Ovary (tissue), 9 donors: ENCODE data around the gene CGB3. TPM values are rescaled to one million over a fixed set of nuclear protein-coding genes. Genes with fewer than 3 reads are reported as not detected.

Experiments used
- DNase-seq, 5 donors: peaks; one replicate each; pipeline ENCODE4 v3.0.0-alpha.2; 2019 to 2020
- H3K27ac ChIP-seq, 2 donors: fragments of 200-600 bp; one replicate each; pipeline versions ENCODE4 v1.5.1 to v1.8.0; 2019 to 2022
- H3K27me3 ChIP-seq: fragments of 200-600 bp; one replicate; pipeline ENCODE4 v1.8.0; 2022
- H3K36me3 ChIP-seq: fragments of 200-600 bp; sonication (generic); one replicate; pipeline ENCODE4 v1.5.1; 2019
- H3K4me1 ChIP-seq: one replicate; pipeline ENCODE4 v1.8.1; 2013; ENCODE audit warnings: mild to moderate bottlenecking, moderate library complexity; ENCODE audit not compliant: insufficient read depth
- H3K4me3 ChIP-seq: fragments of 200-600 bp; sonication (generic); one replicate; pipeline ENCODE4 v1.5.1; 2017
- H3K9me3 ChIP-seq, 2 donors: fragments of 200-600 bp in 1 of 2; sonication (generic) in 1 of 2; one replicate each; pipeline versions ENCODE4 v1.5.1 to v1.8.1; 2013 to 2019; ENCODE audit warnings: mild to moderate bottlenecking in 1 of 2, moderate library complexity in 1 of 2
- CTCF ChIP-seq, 3 donors: fragments of 450-650 bp in 2 of 3; fragments of 200-600 bp in 1 of 3; IDR thresholded peaks; one replicate each; pipeline versions ENCODE4 v1.5.1 to v1.8.0; 2016 to 2022; ENCODE audit warnings: antibody characterized with exemption in 3 of 3, mild to moderate bottlenecking in 1 of 3
- EP300 ChIP-seq: sonication (generic); formaldehyde crosslinking; IDR thresholded peaks from one replicate; pipeline ENCODE4 v1.6.1; 2017; ENCODE audit warnings: antibody characterized with exemption
- POLR2A ChIP-seq: fragments of 450-650 bp; IDR thresholded peaks from one replicate; pipeline ENCODE4 v1.6.1; 2017; ENCODE audit warnings: antibody characterized with exemption, mild to moderate bottlenecking, moderate library complexity
- WGBS, 3 donors: extraction: QIAGEN DNeasy Blood & Tissue Kit in 1 of 3; methylation state at CpG; one replicate each; pipeline versions ENCODE4 v1.1.5 to v1.1.7; 2013 to 2017; 5-methylcytosine and 5-hydroxymethylcytosine counted together
- intact Hi-C, 4 donors: fragments of 100-400 bp; cut with DNase I; formaldehyde crosslinking; loops; one replicate each; pipeline versions ENCODE4 v1.11.0 to v1.15.1; 2022 to 2023
- microRNA-seq, 3 donors: library from miRNA; unstranded; fragments of <30 nt; microRNA quantifications; one replicate each; pipeline versions ENCODE4 to v1.2.0, GENCODE V29; 2019 to 2020
- polyA plus RNA-seq, 2 donors: library from polyadenylated mRNA; stranded (reverse); fragments of 200-250 nt in 1 of 2; fragments of 350-450 nt in 1 of 2; fragmentation: Illumina TruSeq in 1 of 2; extraction: RNeasy Lipid Tissue Mini Kit (QIAGEN cat#74804) in 1 of 2; gene quantifications; one replicate each; pipeline ENCODE4 v1.2.3, GENCODE V29; 2013 to 2014
- small RNA-seq: library from RNA; depleted of rRNA; stranded (forward); fragments of <200 nt; gene quantifications from one replicate; pipeline ENCODE3, GENCODE V24; 2016
- total RNA-seq, 7 donors: library from RNA; depleted of rRNA in 2 of 7; stranded (reverse); fragments of >200 nt in 2 of 7; fragmentation: NEBNext Ultra II Directional in 3 of 7; extraction: Animal tissue kit (Norgen Biotek cat#: 25700) in 3 of 7; gene quantifications; one replicate each; pipeline versions ENCODE4 v1.1.0 to v1.2.4, GENCODE V29; 2016 to 2023
- donor health status: DM: no; HTN: no; CAD: no; lungs with moderate emphysema.
- donor health status: DM: no; HTN: no; CAD: no.
- donor health status: Bipolar disorder and iron deficiency.
- donor health status: DM: yes; HTN: yes; CAD: no.
- donor health status: DM: no; HTN: no; CAD: no.
- donor health status: DM: yes; HTN: yes; CAD: no.

Gene CGB3
- total and polyA plus RNA-seq, 9 donors = not detected

- intact Hi-C loops = loop anchor here in 1 of 4 donors (5.0 kb wide), 1 partner anchor 180 kb away; no protein-coding TSS in a partner anchor
- H3K36me3 ChIP-seq = no peaks in the 10 kb centered on the region
- DNase-seq = no peak
- H3K27me3 ChIP-seq = no peaks in the 10 kb centered on the region
- H3K9me3 ChIP-seq = no peaks in the 10 kb centered on the region
- H3K27ac ChIP-seq = no peak overlapping the region
- 75 to 92% (median 87%) methylated on average over 2 of the region's 2 CpGs for WGBS, 3 donors
- H3K4me3 ChIP-seq = no peak overlapping the region
- TF ChIP-seq POLR2A (no peak), CTCF (IDR thresholded peaks at IDR 0.05) (no peak), EP300 (no peak)
- no peaks in the 10 kb centered on the region for H3K4me1 ChIP-seq
Measured at GRCh38 chr19:48977061-48977460, 47.1 kb downstream of the CGB3 start.

- Histone ChIP-seq H3K4me3 (no peak overlapping the region), H3K27ac (no peak overlapping the region), H3K4me1 (no peaks in the 10 kb centered on the region), H3K27me3 (no peaks in the 10 kb centered on the region), H3K36me3 (no peaks in the 10 kb centered on the region), H3K9me3 (no peaks in the 10 kb centered on the region)
- TF ChIP-seq CTCF (IDR thresholded peaks at IDR 0.05) = no peak
- no peak for TF ChIP-seq POLR2A
- TF ChIP-seq EP300 = no peak
- intact Hi-C loops = loop anchor here in 1 of 4 donors (5.0 kb wide), 1 partner anchor 179 kb away; no protein-coding TSS in a partner anchor
- no peak for DNase-seq
- 84 to 87% (median 85%) methylated on average over 13 of the region's 13 CpGs for WGBS, 3 donors
Measured at GRCh38 chr19:48975947-48976847, 47.9 kb downstream of the CGB3 start.

Small RNAs within 50 kb of the gene (microRNA-seq; reads per million reads assigned to microRNA genes)
- gene MIR6798 = 0 to 0.16 (median 0) reads per million in 3 donors

Small RNAs within 50 kb of the gene (small RNA-seq; reads per million reads assigned to genes)
- gene MIR6798 = not detected

Other genes starting within 250 kb of the CGB3 start
- gene BCAT2, start 213.3 kb downstream of the CGB3 start, total RNA-seq = 10 to 100 TPM; 29.1 to 73.6 (median 55.5) TPM
- 10 to 100 TPM in 1 of 2 donors, 1 to 10 TPM in 1; 7.8 to 70.5 TPM for gene BCAT2, start 213.3 kb downstream of the CGB3 start, polyA plus RNA-seq
- gene HSD17B14, start 187.8 kb downstream of the CGB3 start, total RNA-seq = 10 to 100 TPM; 22.9 to 82.8 (median 46.1) TPM
- 10 to 100 TPM; 10.6 to 78.7 TPM for gene HSD17B14, start 187.8 kb downstream of the CGB3 start, polyA plus RNA-seq
- gene PLEKHA4, start 155.7 kb downstream of the CGB3 start, total RNA-seq = 10 to 100 TPM; 18.3 to 96.5 (median 52.7) TPM
- 10 to 100 TPM; 18.8 to 50.9 TPM for gene PLEKHA4, start 155.7 kb downstream of the CGB3 start, polyA plus RNA-seq
- gene PPP1R15A, start 151.9 kb downstream of the CGB3 start, total RNA-seq = 100 to 1,000 TPM in 1 of 7 donors, 10 to 100 TPM in 6; 22.8 to 156 (median 40.1) TPM
- gene PPP1R15A, start 151.9 kb downstream of the CGB3 start, polyA plus RNA-seq = 10 to 100 TPM; 63.2 to 66.2 TPM
- gene TULP2, start 125.6 kb downstream of the CGB3 start, total RNA-seq = 1 to 10 TPM in 5 of 7 donors, not detected in 2; 1.8 to 3.3 (median 2.5) TPM
- under 1 TPM; 0.35 to 0.40 TPM for gene TULP2, start 125.6 kb downstream of the CGB3 start, polyA plus RNA-seq
- 100 to 1,000 TPM; 128 to 249 (median 189) TPM for gene NUCB1, start 124.0 kb downstream of the CGB3 start, total RNA-seq
- 100 to 1,000 TPM; 141 to 230 TPM for gene NUCB1, start 124.0 kb downstream of the CGB3 start, polyA plus RNA-seq
- gene DHDH, start 90.6 kb downstream of the CGB3 start, total RNA-seq = under 1 TPM in 4 of 7 donors, not detected in 3; 0.28 to 0.78 (median 0.68) TPM
- gene DHDH, start 90.6 kb downstream of the CGB3 start, polyA plus RNA-seq = under 1 TPM in 1 of 2 donors, not detected in 1; 0.52 TPM
- 10 to 100 TPM; 10.6 to 57.7 (median 45.9) TPM for gene BAX, start 69.5 kb downstream of the CGB3 start, total RNA-seq
- gene BAX, start 69.5 kb downstream of the CGB3 start, polyA plus RNA-seq = 10 to 100 TPM; 14.6 to 48.1 TPM
- gene FTL, start 59.0 kb downstream of the CGB3 start, total RNA-seq = 1,000 to 10,000 TPM; 1,608 to 2,908 (median 2,022) TPM
- 1,000 to 10,000 TPM; 2,697 to 3,617 TPM for gene FTL, start 59.0 kb downstream of the CGB3 start, polyA plus RNA-seq
- gene GYS1, start 31.0 kb downstream of the CGB3 start, total RNA-seq = 10 to 100 TPM; 16.3 to 33.6 (median 29.0) TPM
- gene GYS1, start 31.0 kb downstream of the CGB3 start, polyA plus RNA-seq = 10 to 100 TPM; 17.0 to 32.5 TPM
- 100 to 1,000 TPM in 1 of 7 donors, 10 to 100 TPM in 6; 44.8 to 101 (median 56.6) TPM for gene RUVBL2, start 30.4 kb downstream of the CGB3 start, total RNA-seq
- 10 to 100 TPM; 11.4 to 53.1 TPM for gene RUVBL2, start 30.4 kb downstream of the CGB3 start, polyA plus RNA-seq
- gene LHB, start 7.2 kb downstream of the CGB3 start, total RNA-seq = not detected
- gene LHB, start 7.2 kb downstream of the CGB3 start, polyA plus RNA-seq = not detected
- not detected for gene CGB2, start 7.6 kb upstream of the CGB3 start, total RNA-seq
- gene CGB2, start 7.6 kb upstream of the CGB3 start, polyA plus RNA-seq = not detected
- not detected for gene CGB1, start 12.6 kb upstream of the CGB3 start, total RNA-seq
- gene CGB1, start 12.6 kb upstream of the CGB3 start, polyA plus RNA-seq = not detected
- gene CGB5, start 19.5 kb upstream of the CGB3 start, total RNA-seq = not detected
- not detected for gene CGB5, start 19.5 kb upstream of the CGB3 start, polyA plus RNA-seq
- gene CGB8, start 24.8 kb upstream of the CGB3 start, total RNA-seq = under 1 TPM in 1 of 7 donors, not detected in 6; 0.46 TPM
- not detected for gene CGB8, start 24.8 kb upstream of the CGB3 start, polyA plus RNA-seq
- not detected for gene CGB7, start 33.4 kb upstream of the CGB3 start, total RNA-seq
- under 1 TPM in 1 of 2 donors, not detected in 1; 0.15 TPM for gene CGB7, start 33.4 kb upstream of the CGB3 start, polyA plus RNA-seq
- gene NTF4, start 40.5 kb upstream of the CGB3 start, total RNA-seq = under 1 TPM in 3 of 7 donors, not detected in 4; 0.23 to 0.46 (median 0.27) TPM
- under 1 TPM in 1 of 2 donors, not detected in 1; 0.13 TPM for gene NTF4, start 40.5 kb upstream of the CGB3 start, polyA plus RNA-seq
- gene KCNA7, start 48.4 kb upstream of the CGB3 start, total RNA-seq = not detected
- not detected for gene KCNA7, start 48.4 kb upstream of the CGB3 start, polyA plus RNA-seq
- 100 to 1,000 TPM; 181 to 284 (median 252) TPM for gene SNRNP70, start 61.1 kb upstream of the CGB3 start, total RNA-seq
- gene SNRNP70, start 61.1 kb upstream of the CGB3 start, polyA plus RNA-seq = 100 to 1,000 TPM; 133 to 366 TPM
- 1 to 10 TPM; 6.6 to 9.8 (median 8.5) TPM for gene LIN7B, start 90.0 kb upstream of the CGB3 start, total RNA-seq
- 1 to 10 TPM in 1 of 2 donors, under 1 TPM in 1; 0.82 to 8.9 TPM for gene LIN7B, start 90.0 kb upstream of the CGB3 start, polyA plus RNA-seq
- 1 to 10 TPM in 1 of 7 donors, under 1 TPM in 3, not detected in 3; 0.45 to 1.5 (median 0.46) TPM for gene C19orf73, start 94.8 kb upstream of the CGB3 start, total RNA-seq
- under 1 TPM in 1 of 2 donors, not detected in 1; 0.42 TPM for gene C19orf73, start 94.8 kb upstream of the CGB3 start, polyA plus RNA-seq
- 1 to 10 TPM in 6 of 7 donors, under 1 TPM in 1; 0.72 to 6.1 (median 3.2) TPM for gene PPFIA3, start 95.2 kb upstream of the CGB3 start, total RNA-seq
- gene PPFIA3, start 95.2 kb upstream of the CGB3 start, polyA plus RNA-seq = 1 to 10 TPM in 1 of 2 donors, under 1 TPM in 1; 0.55 to 5.8 TPM
- gene HRC, start 131.1 kb upstream of the CGB3 start, total RNA-seq = 1 to 10 TPM in 5 of 7 donors, under 1 TPM in 2; 0.36 to 3.0 (median 2.1) TPM
- 10 to 100 TPM in 1 of 2 donors, 1 to 10 TPM in 1; 4.0 to 10.5 TPM for gene HRC, start 131.1 kb upstream of the CGB3 start, polyA plus RNA-seq
- gene TRPM4, start 133.5 kb upstream of the CGB3 start, total RNA-seq = 10 to 100 TPM in 2 of 7 donors, 1 to 10 TPM in 5; 1.2 to 12.2 (median 8.2) TPM
- 1 to 10 TPM; 1.1 to 5.1 TPM for gene TRPM4, start 133.5 kb upstream of the CGB3 start, polyA plus RNA-seq